HG03432 (cell line): Measurements from ENCODE around the gene AXL.
"Not testable (repeated sequence)": the region's sequence is repeated elsewhere in the genome, so short reads cannot be mapped to it uniquely, and the experiment has no call there.

ENCODE experiments used
- ATAC-seq: cut with Tn5 transposase; IDR thresholded peaks from one replicate; pipeline ENCODE4 v1.9.1; 2021; ENCODE audit warnings: mild to moderate bottlenecking, moderate library complexity; ENCODE audit not compliant: unreplicated experiment

The AXL gene

GRCh38 chr19:41218615-41219507 lies at the start of gene AXL:
AXL (plus strand) TSS chr19:41219223; CDS start chr19:41219393, 170 bp downstream.
- no peak for ATAC-seq

GRCh38 chr19:41172297-41173164 lies 46.5 kb upstream of the AXL start:
- no peak for ATAC-seq

GRCh38 chr19:41174297-41174928 lies 44.6 kb upstream of the AXL start:
- ATAC-seq, result no peak

- ATAC-seq, result no peak
Observed at GRCh38 chr19:41175801-41176777, 42.9 kb upstream of the AXL start.

- ATAC-seq, result not testable (repeated sequence)
Observed at GRCh38 chr19:41180173-41180572, 38.9 kb upstream of the AXL start.

GRCh38 chr19:41186971-41187883 lies 31.8 kb upstream of the AXL start:
- no peak for ATAC-seq

GRCh38 chr19:41187884-41188279 lies 31.1 kb upstream of the AXL start:
- no peak for ATAC-seq

- ATAC-seq, result no peak
Observed at GRCh38 chr19:41189425-41190065, 29.5 kb upstream of the AXL start.

- ATAC-seq, result no peak
Observed at GRCh38 chr19:41192574-41193429, 26.2 kb upstream of the AXL start, which contains the start of gene CYP2S1. CYP2S1 (plus strand) TSS chr19:41193219; CDS start chr19:41193265, 46 bp downstream.

- no peak for ATAC-seq
Observed at GRCh38 chr19:41193430-41194156, 25.4 kb upstream of the AXL start.

GRCh38 chr19:41194157-41194552 lies 24.9 kb upstream of the AXL start:
- no peak for ATAC-seq

GRCh38 chr19:41195675-41196497 lies 23.1 kb upstream of the AXL start:
- ATAC-seq, result no peak

- ATAC-seq, result no peak
Observed at GRCh38 chr19:41198559-41198958, 20.5 kb upstream of the AXL start.

- ATAC-seq, result no peak
Observed at GRCh38 chr19:41203371-41203770, 15.7 kb upstream of the AXL start.

GRCh38 chr19:41204338-41204737 lies 14.7 kb upstream of the AXL start:
- ATAC-seq, result not testable (repeated sequence)

GRCh38 chr19:41205995-41206394 lies 13.0 kb upstream of the AXL start:
- no peak for ATAC-seq
